Activated naive CD8-positive, alpha-beta T cell treated with anti-CD3 and anti-CD28 coated beads, Interleukin-2, amount 10 ng/mL, durations not matched to agents 7 days and 5 days (primary cell): ENCODE measurements around the gene PLPP1. TPM values are rescaled to one million over a fixed set of nuclear protein-coding genes. Genes with fewer than 3 reads are reported as not detected.

Experiments used
- ATAC-seq: fragments of 150-1000 bp; cut with Tn5 transposase; one replicate; pipeline ENCODE4 v1.10.0; 2021; ENCODE audit warnings: low read depth, moderate library complexity
- POLR2A ChIA-PET: fragments of 350-600 bp; sonication (Branson Sonifier 250); formaldehyde crosslinking; loops from one replicate; lab custom pipeline; 2021; ENCODE audit warnings: antibody characterized with exemption; lab: Charles Lee
- DNase-seq: peaks from one replicate; pipeline ENCODE4 v3.0.0; 2021
- H3K27ac Mint-ChIP-seq: one replicate; pipeline ENCODE4 v1.8.0; 2022; ENCODE audit warnings: mild to moderate bottlenecking, mixed read lengths
- H3K27me3 Mint-ChIP-seq: one replicate; pipeline ENCODE4 v1.8.0; 2022; ENCODE audit warnings: mild to moderate bottlenecking, moderate library complexity, mixed read lengths
- H3K36me3 Mint-ChIP-seq: one replicate; pipeline ENCODE4 v1.8.0; 2021; ENCODE audit warnings: mild to moderate bottlenecking, mixed read lengths
- H3K4me1 Mint-ChIP-seq: one replicate; pipeline ENCODE4 v1.8.0; 2021; ENCODE audit warnings: mixed read lengths
- H3K4me3 Mint-ChIP-seq: one replicate; pipeline ENCODE4 v1.8.0; 2022; ENCODE audit warnings: mild to moderate bottlenecking, moderate library complexity, mixed read lengths
- H3K9me3 Mint-ChIP-seq: one replicate; pipeline ENCODE4 v1.8.0; 2021; ENCODE audit warnings: mixed read lengths
- total RNA-seq, 2 experiments: library from RNA; stranded (reverse); gene quantifications; one replicate each; pipeline ENCODE4 v1.2.3, GENCODE V29; 2021

PLPP1 gene
- total RNA-seq, 2 experiments from 2014 or later: 25.9 to 27.8 TPM

- Mint-ChIP-seq H3K36me3 (peaks cover 18% of the 10 kb centered on the region), H3K27ac (no peak overlapping the region), H3K4me1 (peaks cover 29% of the 10 kb centered on the region), H3K4me3 (no peak overlapping the region), H3K27me3 (no peaks in the 10 kb centered on the region), H3K9me3 (no peaks in the 10 kb centered on the region)
- DNase-seq (no peak), ATAC-seq (no peak)
- POLR2A ChIA-PET: no interaction called here
These were observed 53.4 kb downstream of the PLPP1 start for GRCh38 chr5:55481293-55481855.

- H3K4me1 Mint-ChIP-seq: peaks cover 29% of the 10 kb centered on the region
- H3K27ac Mint-ChIP-seq: no peak overlapping the region
- no peak for DNase-seq
- ATAC-seq: no peak
- peaks cover 14% of the 10 kb centered on the region for H3K36me3 Mint-ChIP-seq
- H3K27me3 Mint-ChIP-seq: no peaks in the 10 kb centered on the region
- no peak overlapping the region for H3K4me3 Mint-ChIP-seq
- H3K9me3 Mint-ChIP-seq: no peaks in the 10 kb centered on the region
- POLR2A ChIA-PET: no interaction called here
These were observed 54.0 kb downstream of the PLPP1 start for GRCh38 chr5:55480781-55481180.

GRCh38 chr5:55472642-55473041 lies 62.1 kb downstream of the PLPP1 start:
- H3K36me3 Mint-ChIP-seq: peaks cover 17% of the 10 kb centered on the region
- no peaks in the 10 kb centered on the region for H3K9me3 Mint-ChIP-seq
- DNase-seq: no peak
- no peaks in the 10 kb centered on the region for H3K27me3 Mint-ChIP-seq
- no peak for ATAC-seq
- H3K4me1 Mint-ChIP-seq: peaks cover 15% of the 10 kb centered on the region
- POLR2A ChIA-PET: interaction anchor here (0.7 kb wide), 1 partner anchor 21 kb away, joined by 4 read pairs; no protein-coding TSS in a partner anchor
- H3K4me3 Mint-ChIP-seq: no peak overlapping the region
- H3K27ac Mint-ChIP-seq: no peak overlapping the region

DNA sequence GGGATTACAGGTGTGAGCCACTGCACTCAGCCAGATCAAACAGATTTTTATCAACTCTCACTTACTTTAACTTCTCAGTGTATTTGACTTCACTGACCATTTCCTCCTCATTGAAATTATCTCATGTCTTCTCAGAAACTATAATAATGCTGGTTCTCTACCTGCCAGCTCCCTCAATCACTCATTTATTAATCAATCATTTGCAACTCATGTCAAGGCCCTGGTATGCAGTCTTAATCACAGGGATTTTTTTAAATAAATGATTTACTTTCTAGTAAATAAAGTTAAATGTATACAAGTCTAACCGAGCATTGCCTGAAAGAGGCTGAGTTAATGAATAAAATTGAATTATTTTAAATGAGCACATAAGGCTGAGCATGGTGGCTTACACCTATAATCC lies 63.3 kb downstream of the PLPP1 start:
- Mint-ChIP-seq H3K27me3 (no peaks in the 10 kb centered on the region), H3K9me3 (no peaks in the 10 kb centered on the region), H3K36me3 (peaks cover 21% of the 10 kb centered on the region), H3K27ac (no peak overlapping the region), H3K4me3 (no peak overlapping the region), H3K4me1 (peaks cover 15% of the 10 kb centered on the region)
- no peak for ATAC-seq
- DNase-seq: no peak
- POLR2A ChIA-PET: interaction anchor here (0.5 kb wide), 1 partner anchor 115 kb away, joined by 5 read pairs; no protein-coding TSS in a partner anchor

DNA sequence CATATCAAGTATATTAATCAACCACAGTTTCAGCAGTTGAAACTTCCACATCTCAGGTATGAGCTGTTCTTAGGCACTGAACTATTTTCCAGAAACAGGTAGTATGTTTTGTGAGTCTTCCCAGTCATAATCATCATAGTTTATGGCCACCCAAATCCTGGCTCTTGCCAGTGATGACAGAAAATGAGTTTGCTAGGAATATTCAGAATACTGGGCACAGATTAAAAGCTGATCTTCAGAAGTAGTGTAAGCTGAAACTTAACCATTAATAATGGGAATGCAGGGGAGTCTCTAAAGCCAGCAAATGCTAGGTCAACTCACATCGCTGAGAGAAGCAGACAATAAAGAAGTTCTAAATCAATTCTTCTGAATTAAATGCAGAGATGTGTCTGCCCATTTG lies 64.5 kb downstream of the PLPP1 start:
- Mint-ChIP-seq H3K4me3 (no peak overlapping the region), H3K4me1 (peaks cover 15% of the 10 kb centered on the region), H3K36me3 (peaks cover 29% of the 10 kb centered on the region), H3K27me3 (no peaks in the 10 kb centered on the region), H3K9me3 (no peaks in the 10 kb centered on the region), H3K27ac (no peak overlapping the region)
- POLR2A ChIA-PET: no interaction called here
- ATAC-seq (no peak), DNase-seq (no peak)

DNA sequence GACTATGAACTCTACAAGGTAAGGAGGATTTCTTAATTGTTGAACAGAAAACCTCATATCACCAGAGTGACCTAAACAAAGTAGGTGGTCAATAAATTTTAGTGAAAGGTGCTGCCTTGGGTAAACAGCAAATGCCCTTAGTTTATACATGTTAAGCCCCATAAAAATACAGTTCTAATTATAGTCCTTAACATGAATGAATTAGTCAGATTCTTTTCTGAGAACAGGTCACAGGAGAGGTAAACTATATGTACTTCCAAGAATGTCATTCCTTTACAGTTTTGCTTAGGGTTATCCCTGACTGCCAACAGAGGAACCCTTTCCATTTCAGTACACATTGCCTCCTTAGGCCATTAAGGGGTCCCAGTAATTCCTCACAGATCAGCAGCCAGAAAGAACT lies 64.9 kb downstream of the PLPP1 start:
- DNase-seq: no peak
- Mint-ChIP-seq H3K9me3 (no peaks in the 10 kb centered on the region), H3K4me3 (no peak overlapping the region), H3K27me3 (no peaks in the 10 kb centered on the region), H3K36me3 (peaks cover 30% of the 10 kb centered on the region), H3K4me1 (peaks cover 15% of the 10 kb centered on the region), H3K27ac (no peak overlapping the region)
- POLR2A ChIA-PET: no interaction called here
- no peak for ATAC-seq

DNA sequence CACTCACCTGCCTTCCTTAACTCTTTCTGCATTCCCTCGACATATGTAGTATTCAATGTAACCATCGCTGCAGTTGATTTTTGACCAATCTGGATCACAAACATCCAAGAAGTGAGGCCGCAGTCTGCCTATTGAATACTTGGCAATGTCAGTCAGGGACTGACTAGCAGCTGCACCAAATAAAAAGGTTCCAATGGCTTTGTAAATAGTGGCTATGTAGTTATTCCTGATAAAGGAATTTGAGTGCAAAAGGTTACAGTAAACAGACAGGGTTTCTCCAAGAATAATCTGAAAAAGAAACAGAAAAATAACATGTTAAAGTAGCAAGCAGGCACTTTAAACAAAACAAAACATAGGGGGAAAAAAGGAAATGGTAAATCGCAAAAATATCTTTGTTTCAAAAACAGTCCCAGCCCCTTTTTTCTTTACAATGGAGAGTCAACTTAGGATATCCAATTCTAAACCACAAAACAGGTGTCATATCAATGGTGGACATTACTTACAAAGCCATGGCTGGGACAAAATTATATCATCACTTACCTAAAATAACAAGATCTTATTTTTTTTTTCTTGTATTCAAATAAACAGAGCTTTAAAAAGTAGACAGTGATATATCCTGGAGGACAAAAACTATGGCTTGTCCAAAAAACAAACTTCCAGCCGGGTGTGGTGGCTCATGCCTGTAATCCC lies 66.8 kb downstream of the PLPP1 start:
- Mint-ChIP-seq H3K27me3 (no peaks in the 10 kb centered on the region), H3K9me3 (no peaks in the 10 kb centered on the region)
- POLR2A ChIA-PET: no interaction called here

GRCh38 chr5:55463613-55464012 lies 71.2 kb downstream of the PLPP1 start:
- Mint-ChIP-seq H3K27me3 (no peaks in the 10 kb centered on the region), H3K36me3 (peaks cover 51% of the 10 kb centered on the region)
- POLR2A ChIA-PET: no interaction called here

More for the DNA sequence above, 66.8 kb downstream of the PLPP1 start:
- DNase-seq: no peak
- Mint-ChIP-seq H3K4me1 (peaks cover 15% of the 10 kb centered on the region), H3K4me3 (no peak overlapping the region), H3K36me3 (peaks cover 39% of the 10 kb centered on the region), H3K27ac (no peak overlapping the region)
- no peak for ATAC-seq

DNA sequence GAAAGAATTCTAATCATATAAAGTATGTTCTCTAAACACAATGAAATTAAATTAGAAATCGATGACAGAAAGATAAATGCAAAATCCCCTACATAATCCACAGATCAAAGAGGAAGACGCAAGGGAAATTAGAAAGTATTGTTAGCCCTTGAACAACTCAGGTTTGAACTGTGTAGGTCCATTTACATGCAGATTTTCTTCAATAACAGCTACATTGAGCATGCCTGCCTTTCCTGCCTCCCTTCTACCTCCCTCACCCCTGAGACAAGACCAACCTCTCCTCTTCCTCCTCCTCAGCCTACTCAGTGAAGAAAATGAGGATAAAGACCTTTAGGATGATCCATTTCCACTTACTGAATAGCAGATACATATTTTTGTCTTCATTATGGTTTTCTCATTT lies 75.2 kb downstream of the PLPP1 start:
- Mint-ChIP-seq H3K4me1 (peaks cover 4% of the 10 kb centered on the region), H3K36me3 (peaks cover 46% of the 10 kb centered on the region), H3K27me3 (no peaks in the 10 kb centered on the region), H3K4me3 (no peak overlapping the region), H3K27ac (no peak overlapping the region), H3K9me3 (no peaks in the 10 kb centered on the region)
- ATAC-seq (no peak), DNase-seq (no peak)
- POLR2A ChIA-PET: no interaction called here

More at GRCh38 chr5:55463613-55464012, 71.2 kb downstream of the PLPP1 start:
- peaks cover 6% of the 10 kb centered on the region for H3K4me1 Mint-ChIP-seq
- H3K9me3 Mint-ChIP-seq: no peaks in the 10 kb centered on the region
- no peak overlapping the region for H3K4me3 Mint-ChIP-seq
- DNase-seq (no peak), ATAC-seq (no peak)
- no peak overlapping the region for H3K27ac Mint-ChIP-seq

DNA sequence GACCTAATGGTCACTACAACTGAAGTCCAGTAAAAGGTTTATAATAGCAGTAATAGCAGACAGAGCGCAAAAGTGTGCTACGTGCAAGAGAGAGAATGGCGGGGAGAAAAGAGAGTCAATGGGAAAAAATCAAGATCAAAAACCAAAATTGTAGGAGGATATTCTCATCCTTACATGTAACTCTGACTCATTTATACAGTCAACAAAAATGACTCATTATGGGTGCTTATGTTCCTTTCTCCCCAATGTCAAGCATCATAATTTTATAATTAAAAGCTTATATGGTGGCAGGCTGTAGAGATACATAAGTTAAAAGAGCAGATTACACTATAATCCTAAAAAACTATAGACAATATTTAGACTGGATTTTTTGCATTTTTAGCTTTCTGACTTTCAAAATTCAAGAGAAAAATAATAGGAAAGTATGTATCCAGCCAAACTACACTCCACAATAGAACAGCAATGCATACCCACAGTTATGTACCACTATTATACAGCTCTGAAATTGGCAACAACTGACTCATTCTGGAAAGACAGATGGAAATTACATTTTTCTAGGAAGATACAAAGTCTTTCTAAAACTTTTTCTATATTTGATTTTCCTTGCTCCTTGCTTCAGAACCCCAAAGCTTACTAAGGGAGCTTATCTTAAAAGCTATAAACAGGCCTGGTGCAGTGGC lies 78.4 kb downstream of the PLPP1 start:
- POLR2A ChIA-PET: interaction anchor here (0.6 to 0.8 kb wide), 2 partner anchors 28 to 41 kb away, joined by 3 to 5 read pairs; no protein-coding TSS in a partner anchor
- Mint-ChIP-seq H3K27me3 (no peaks in the 10 kb centered on the region), H3K36me3 (peaks cover 42% of the 10 kb centered on the region), H3K9me3 (no peaks in the 10 kb centered on the region), H3K27ac (peak overlapping the region; percentile 61), H3K4me3 (no peak overlapping the region), H3K4me1 (peaks cover 5% of the 10 kb centered on the region)
- ATAC-seq (no peak), DNase-seq (no peak)

DNA sequence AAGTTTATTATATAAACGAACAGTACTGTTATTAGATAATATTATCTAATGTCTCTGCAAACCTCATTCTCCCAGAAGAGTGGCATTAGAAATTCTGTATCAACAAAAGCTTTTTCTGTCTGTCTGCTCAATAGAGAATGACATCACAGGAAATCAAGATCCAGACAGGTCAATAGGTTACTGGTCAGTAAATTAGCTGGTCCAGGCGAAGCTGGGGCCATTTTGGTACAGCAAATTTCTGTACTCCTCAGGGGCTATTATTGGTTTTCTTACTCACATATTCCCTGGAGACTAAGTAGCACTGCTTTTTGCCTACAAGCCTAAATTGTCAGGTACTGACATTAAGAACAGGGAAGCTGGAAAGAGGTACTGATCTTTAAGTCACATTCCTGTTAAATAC lies 80.5 kb downstream of the PLPP1 start:
- H3K36me3 Mint-ChIP-seq: peaks cover 39% of the 10 kb centered on the region
- H3K4me1 Mint-ChIP-seq: peaks cover 6% of the 10 kb centered on the region
- H3K9me3 Mint-ChIP-seq: no peaks in the 10 kb centered on the region
- ATAC-seq (no peak), DNase-seq (no peak)
- H3K27ac Mint-ChIP-seq: no peak overlapping the region
- H3K27me3 Mint-ChIP-seq: no peaks in the 10 kb centered on the region
- POLR2A ChIA-PET: no interaction called here
- no peak overlapping the region for H3K4me3 Mint-ChIP-seq

GRCh38 chr5:55453211-55453610 lies 81.6 kb downstream of the PLPP1 start:
- H3K36me3 Mint-ChIP-seq: peaks cover 43% of the 10 kb centered on the region
- POLR2A ChIA-PET: no interaction called here
- ATAC-seq (no peak), DNase-seq (no peak)
- no peak overlapping the region for H3K4me3 Mint-ChIP-seq
- no peak overlapping the region for H3K27ac Mint-ChIP-seq
- H3K4me1 Mint-ChIP-seq: peaks cover 6% of the 10 kb centered on the region
- no peaks in the 10 kb centered on the region for H3K27me3 Mint-ChIP-seq
- H3K9me3 Mint-ChIP-seq: no peaks in the 10 kb centered on the region

- Mint-ChIP-seq H3K9me3 (no peaks in the 10 kb centered on the region), H3K27ac (no peak overlapping the region), H3K4me1 (peaks cover 6% of the 10 kb centered on the region), H3K27me3 (no peaks in the 10 kb centered on the region), H3K36me3 (peaks cover 53% of the 10 kb centered on the region), H3K4me3 (no peak overlapping the region)
- ATAC-seq (no peak), DNase-seq (no peak)
- POLR2A ChIA-PET: no interaction called here
These were observed 82.8 kb downstream of the PLPP1 start for GRCh38 chr5:55451976-55452375.
